Stomach (tissue), 9 donors: Measurements from ENCODE around the gene ANKEF1. TPM values are rescaled to one million over a fixed set of nuclear protein-coding genes. Genes with fewer than 3 reads are reported as not detected.

Source experiments
- DNase-seq, 2 donors: peaks; one replicate each; pipeline versions ENCODE4 v3.0.0 to v3.0.0-alpha.2; 2013 to 2019
- H3K27ac ChIP-seq, 5 donors: fragments of 200-600 bp in 4 of 5; sonication (generic) in 4 of 5; one replicate each; pipeline ENCODE4 v1.5.1; 2013 to 2019; ENCODE audit warnings: mild to moderate bottlenecking in 1 of 5, moderate library complexity in 1 of 5
- H3K27me3 ChIP-seq, 3 donors: fragments of 200-600 bp; sonication (generic); one replicate each; pipeline ENCODE4 v1.5.1; 2017 to 2019; ENCODE audit warnings: mixed run types in 1 of 3
- H3K36me3 ChIP-seq, 4 donors: fragments of 200-600 bp; sonication (generic); 1 replicate in 3 of 4; 2 replicates in 1 of 4; pipeline ENCODE4 v1.5.1; 2016 to 2019
- H3K4me1 ChIP-seq, 4 donors: fragments of 200-600 bp; sonication (generic); one replicate each; pipeline ENCODE4 v1.5.1; 2016 to 2019
- H3K4me3 ChIP-seq, 4 donors: fragments of 200-600 bp; sonication (generic) in 3 of 4; one replicate each; pipeline ENCODE4 v1.5.1; 2016 to 2019; ENCODE audit warnings: mild to moderate bottlenecking in 1 of 4
- H3K9me3 ChIP-seq, 4 donors: fragments of 200-600 bp; sonication (generic); one replicate each; pipeline ENCODE4 v1.5.1; 2016 to 2019
- CTCF ChIP-seq, 7 experiments: fragments of 450-650 bp in 4 of 7; fragments of 200-600 bp in 3 of 7; sonication (generic) in 3 of 7; IDR thresholded peaks; one replicate each; pipeline ENCODE4 v1.5.1; 2016 to 2019; ENCODE audit warnings: antibody characterized with exemption in 7 of 7, control low read depth in 2 of 7, mild to moderate bottlenecking in 1 of 7
- EP300 ChIP-seq: sonication (generic); formaldehyde crosslinking; IDR thresholded peaks from one replicate; pipeline ENCODE4 v1.6.1; 2017; ENCODE audit warnings: antibody characterized with exemption
- POLR2A ChIP-seq, 4 donors: fragments of 450-650 bp; IDR thresholded peaks; one replicate each; pipeline ENCODE4 v1.6.1; 2016; ENCODE audit warnings: antibody characterized with exemption in 4 of 4, control low read depth in 2 of 4, mild to moderate bottlenecking in 1 of 4, moderate library complexity in 1 of 4
- POLR2AphosphoS5 ChIP-seq, 3 donors: sonication (generic); formaldehyde crosslinking; IDR thresholded peaks; one replicate each; pipeline ENCODE4 v1.6.1; 2016; ENCODE audit warnings: antibody characterized with exemption in 3 of 3
- WGBS, 5 donors: extraction: QIAGEN DNeasy Blood & Tissue Kit in 3 of 5; methylation state at CpG; one replicate each; pipeline versions ENCODE4 v1.1.5 to v1.1.7; 2013 to 2018; 5-methylcytosine and 5-hydroxymethylcytosine counted together
- intact Hi-C: fragments of 100-400 bp; cut with DNase I; formaldehyde crosslinking; loops from one replicate; pipeline ENCODE4 v1.15.1; 2023; ENCODE audit warnings: low total_unique reads
- polyA plus RNA-seq, 3 donors: library from polyadenylated mRNA; stranded (reverse); fragments of 200-250 nt; gene quantifications; one replicate each; pipeline ENCODE4 v1.2.3, GENCODE V29; 2013
- total RNA-seq, 5 donors: library from RNA; depleted of rRNA; stranded (reverse); fragments of >200 nt; gene quantifications; one replicate each; pipeline versions ENCODE4 v1.1.0 to v1.2.3, GENCODE V29; 2014 to 2016
- donor health status: healthy with polysubstance abuse.
- donor health status: Bipolar disorder and iron deficiency.
- donor health status: healthy.

The ANKEF1 gene
- total and polyA plus RNA-seq, 8 donors: 0.58 to 9.4 (median 1.6) TPM

DNA sequence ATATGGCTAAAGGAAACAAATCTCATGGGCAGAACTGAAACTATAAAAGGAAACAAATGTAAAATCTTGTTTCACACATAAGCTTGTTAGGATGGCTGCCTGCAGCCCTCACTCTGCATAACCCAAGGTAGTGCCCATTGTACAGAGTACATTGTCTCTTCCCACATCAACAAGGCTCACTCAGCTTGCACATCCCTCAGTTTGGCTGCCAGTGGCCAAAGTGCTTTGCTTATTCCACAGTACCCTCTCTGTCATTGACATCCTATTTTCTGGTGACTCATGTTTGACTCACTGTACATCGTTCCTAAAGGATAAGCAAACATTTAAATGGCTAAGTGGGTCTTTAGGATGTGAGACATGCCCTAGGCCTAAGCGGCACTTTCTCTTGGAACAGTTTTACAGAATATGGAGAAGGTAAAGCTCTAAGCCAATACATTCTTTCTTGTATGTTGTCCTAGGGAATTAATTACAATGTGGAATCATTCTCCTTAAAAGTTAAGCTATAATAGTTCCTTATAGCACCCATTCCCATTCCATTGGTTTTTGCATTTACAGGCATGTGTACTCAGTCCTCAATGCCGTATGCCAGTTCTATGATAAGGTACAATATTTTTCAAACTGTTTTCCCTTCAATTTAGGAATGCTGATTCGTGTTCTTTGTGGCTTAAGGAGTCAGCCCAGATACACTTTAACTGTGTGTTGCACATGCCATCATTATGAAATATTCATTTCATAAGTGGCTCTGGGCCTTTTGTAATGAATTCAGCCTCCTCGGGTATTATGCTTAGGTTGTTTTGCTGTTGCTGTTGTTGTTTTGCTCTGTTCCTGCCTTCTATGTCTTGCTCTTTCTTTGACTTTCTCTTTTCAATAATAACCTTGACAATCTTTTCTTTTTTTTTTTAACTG is 5.5 kb downstream of the ANKEF1 start:
- peaks cover 0 to 8% (median 0%) of the 10 kb centered on the region in 4 donors for H3K36me3 ChIP-seq
- no peak for DNase-seq
- H3K4me1 ChIP-seq: peaks cover under 1 to 12% (median 10%) of the 10 kb centered on the region in 4 donors
- H3K27me3 ChIP-seq: no peaks in the 10 kb centered on the region
- WGBS, 5 donors: 47 to 63% (median 54%) methylated on average over 5 of the region's 5 CpGs
- TF ChIP-seq EP300: no peak
- TF ChIP-seq POLR2AphosphoS5 (IDR thresholded peaks at IDR 0.05): no peak
- TF ChIP-seq POLR2A (IDR thresholded peaks at IDR 0.05): no peak
- no peak overlapping the region for H3K4me3 ChIP-seq
- no peak overlapping the region for H3K27ac ChIP-seq
- intact Hi-C loops: no loop called here
- no peaks in the 10 kb centered on the region for H3K9me3 ChIP-seq

GRCh38 chr20:10042086-10042485 is 7.3 kb downstream of the ANKEF1 start:
- Histone ChIP-seq H3K4me3 (no peak overlapping the region), H3K4me1 (peaks cover 0 to 6% (median 2%) of the 10 kb centered on the region in 4 donors), H3K27me3 (no peaks in the 10 kb centered on the region), H3K9me3 (no peaks in the 10 kb centered on the region), H3K36me3 (peaks cover 0 to 8% (median 0%) of the 10 kb centered on the region in 4 donors), H3K27ac (peak overlapping the region in 1 of 5 donors; percentile 42)
- DNase-seq: no peak
- WGBS, 5 donors: 31 to 54% (median 39%) methylated on average over 3 of the region's 3 CpGs
- TF ChIP-seq CTCF (IDR thresholded peaks at IDR 0.05) (no peak), POLR2AphosphoS5 (IDR thresholded peaks at IDR 0.05) (no peak), POLR2A (IDR thresholded peaks at IDR 0.05) (no peak), EP300 (no peak)
- intact Hi-C loops: no loop called here

GRCh38 chr20:10047427-10047826 is 12.6 kb downstream of the ANKEF1 start:
- 34 to 45% (median 40%) methylated on average over 4 of the region's 4 CpGs for WGBS, 5 donors
- H3K4me1 ChIP-seq: no peaks in the 10 kb centered on the region
- intact Hi-C loops: no loop called here
- H3K9me3 ChIP-seq: no peaks in the 10 kb centered on the region
- H3K4me3 ChIP-seq: no peak overlapping the region
- H3K27me3 ChIP-seq: no peaks in the 10 kb centered on the region
- DNase-seq: peak in 1 of 2 donors; percentile 24
- H3K27ac ChIP-seq: no peak overlapping the region
- TF ChIP-seq EP300: no peak
- no peak for TF ChIP-seq CTCF (IDR thresholded peaks at IDR 0.05)
- no peak for TF ChIP-seq POLR2AphosphoS5 (IDR thresholded peaks at IDR 0.05)
- TF ChIP-seq POLR2A (IDR thresholded peaks at IDR 0.05): no peak
- H3K36me3 ChIP-seq: peaks cover 0 to 7% (median 0%) of the 10 kb centered on the region in 4 donors

DNA sequence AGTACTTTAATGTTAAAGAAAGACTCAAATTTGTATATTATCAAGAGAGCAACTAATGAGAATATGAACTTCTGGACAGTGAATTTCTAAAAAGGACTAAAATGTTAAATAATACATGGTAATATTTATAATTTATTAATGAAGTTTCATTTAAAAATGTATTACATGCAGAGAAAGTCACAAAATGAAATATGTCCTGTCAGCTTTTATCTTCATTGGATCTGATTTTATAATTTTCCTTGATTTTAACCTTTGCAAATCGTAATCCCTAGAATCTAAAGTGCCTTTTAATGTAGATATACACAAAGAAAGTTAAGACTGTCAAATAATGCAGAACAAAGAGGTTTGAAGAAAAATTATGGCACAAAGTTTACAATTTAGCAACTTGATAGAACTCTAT is 16.4 kb downstream of the ANKEF1 start:
- TF ChIP-seq POLR2A (IDR thresholded peaks at IDR 0.05) (no peak), CTCF (IDR thresholded peaks at IDR 0.05) (no peak), POLR2AphosphoS5 (IDR thresholded peaks at IDR 0.05) (no peak), EP300 (no peak)
- Histone ChIP-seq H3K27ac (no peak overlapping the region), H3K4me1 (no peaks in the 10 kb centered on the region), H3K27me3 (no peaks in the 10 kb centered on the region), H3K4me3 (no peak overlapping the region), H3K9me3 (no peaks in the 10 kb centered on the region), H3K36me3 (peaks cover 3 to 22% (median 16%) of the 10 kb centered on the region in 4 donors)
- intact Hi-C loops: no loop called here
- DNase-seq: no peak
- 59 to 97% (median 89%) methylated on average over 1 of the region's 1 CpG for WGBS, 5 donors
